Stimulated activated naive B cell treated with anti-CD40 and anti-IgM and Interleukin-4, amounts not matched to agents 10 μg/mL and 1 μg/mL and 100 μg/mL, for 72 hours (primary cell): Measurements from ENCODE around the gene UNG.

Experiments
- ATAC-seq, 2 donors: fragments of 150-1000 bp; cut with Tn5 transposase; replicated peaks; 2 replicates each; pipeline ENCODE4 v1.10.0; 2021; ENCODE audit warnings: moderate library complexity in 1 of 2
- DNase-seq: peaks from one replicate; pipeline ENCODE4 v3.0.0; 2021
- H3K27ac Mint-ChIP-seq: one replicate; pipeline ENCODE4 v1.8.0; 2022; ENCODE audit warnings: mild to moderate bottlenecking, mixed read lengths
- H3K27me3 Mint-ChIP-seq, 2 donors: one replicate each; pipeline ENCODE4 v1.8.0; 2022; ENCODE audit warnings: mixed read lengths in 2 of 2
- H3K36me3 Mint-ChIP-seq, 2 donors: one replicate each; pipeline ENCODE4 v1.8.0; 2022; ENCODE audit warnings: mixed read lengths in 2 of 2, mild to moderate bottlenecking in 1 of 2
- H3K4me1 Mint-ChIP-seq, 2 donors: one replicate each; pipeline ENCODE4 v1.8.0; 2022; ENCODE audit warnings: mixed read lengths in 2 of 2, mild to moderate bottlenecking in 1 of 2
- H3K4me3 Mint-ChIP-seq, 2 donors: one replicate each; pipeline ENCODE4 v1.8.0; 2022; ENCODE audit warnings: mild to moderate bottlenecking in 2 of 2, mixed read lengths in 2 of 2, moderate library complexity in 1 of 2
- H3K9me3 Mint-ChIP-seq, 2 donors: one replicate each; pipeline ENCODE4 v1.8.0; 2022; ENCODE audit warnings: mixed read lengths in 2 of 2, mild to moderate bottlenecking in 1 of 2

The UNG gene

GRCh38 chr12:109099431-109100020 lies 2.1 kb downstream of the UNG start:
- Mint-ChIP-seq H3K4me1 (peaks cover 7 to 33% of the 10 kb centered on the region in 2 donors), H3K27ac (no peak overlapping the region), H3K4me3 (no peak overlapping the region), H3K27me3 (no peaks in the 10 kb centered on the region), H3K9me3 (no peaks in the 10 kb centered on the region), H3K36me3 (peaks cover 13 to 20% of the 10 kb centered on the region in 2 donors)
- no peak for DNase-seq
- no peak for ATAC-seq

- no peak overlapping the region for H3K4me3 Mint-ChIP-seq
- peaks cover 19 to 28% of the 10 kb centered on the region in 2 donors for H3K36me3 Mint-ChIP-seq
- no peak for DNase-seq
- peaks cover 7 to 33% of the 10 kb centered on the region in 2 donors for H3K4me1 Mint-ChIP-seq
- H3K27me3 Mint-ChIP-seq = no peaks in the 10 kb centered on the region
- ATAC-seq = no peak
- no peak overlapping the region for H3K27ac Mint-ChIP-seq
- H3K9me3 Mint-ChIP-seq = no peaks in the 10 kb centered on the region
Measured at GRCh38 chr12:109100741-109101140, 3.3 kb downstream of the UNG start.

- H3K9me3 Mint-ChIP-seq = no peaks in the 10 kb centered on the region
- H3K27me3 Mint-ChIP-seq = no peaks in the 10 kb centered on the region
- peaks cover 24 to 31% of the 10 kb centered on the region in 2 donors for H3K36me3 Mint-ChIP-seq
- no peak overlapping the region for H3K27ac Mint-ChIP-seq
- peaks cover 7 to 30% of the 10 kb centered on the region in 2 donors for H3K4me1 Mint-ChIP-seq
- H3K4me3 Mint-ChIP-seq = no peak overlapping the region
- DNase-seq (no peak), ATAC-seq (no peak)
Measured at GRCh38 chr12:109102491-109102890, 5.1 kb downstream of the UNG start.

- H3K27ac Mint-ChIP-seq = no peak overlapping the region
- H3K9me3 Mint-ChIP-seq = no peaks in the 10 kb centered on the region
- no peak overlapping the region for H3K4me3 Mint-ChIP-seq
- no peak for ATAC-seq
- peaks cover 28 to 39% of the 10 kb centered on the region in 2 donors for H3K36me3 Mint-ChIP-seq
- no peak for DNase-seq
- no peaks in the 10 kb centered on the region for H3K27me3 Mint-ChIP-seq
- H3K4me1 Mint-ChIP-seq = peaks cover under 1 to 6% of the 10 kb centered on the region in 2 donors
Measured at GRCh38 chr12:109105176-109105575, 7.8 kb downstream of the UNG start.

GRCh38 chr12:109109746-109110350 lies 12.5 kb downstream of the UNG start:
- ATAC-seq = no peak
- no peak overlapping the region for H3K27ac Mint-ChIP-seq

GRCh38 chr12:109110988-109111495 lies 13.6 kb downstream of the UNG start:
- Mint-ChIP-seq H3K36me3 (peaks cover 7 to 15% of the 10 kb centered on the region in 2 donors), H3K4me1 (peaks cover 3 to 12% of the 10 kb centered on the region in 2 donors), H3K4me3 (peak overlapping the region; percentile 74 to 84), H3K27ac (peak overlapping the region; percentile 42), H3K9me3 (no peaks in the 10 kb centered on the region), H3K27me3 (no peaks in the 10 kb centered on the region)
- peak; percentile 18 for DNase-seq
- ATAC-seq = peak; percentile 84 to 86

More at GRCh38 chr12:109109746-109110350, 12.5 kb downstream of the UNG start:
- H3K9me3 Mint-ChIP-seq = no peaks in the 10 kb centered on the region
- no peak overlapping the region for H3K4me3 Mint-ChIP-seq
- no peak for DNase-seq
- H3K36me3 Mint-ChIP-seq = peaks cover 14 to 23% of the 10 kb centered on the region in 2 donors
- no peaks in the 10 kb centered on the region for H3K27me3 Mint-ChIP-seq
- peaks cover 0 to 12% of the 10 kb centered on the region in 2 donors for H3K4me1 Mint-ChIP-seq

GRCh38 chr12:109112720-109113465 lies 15.5 kb downstream of the UNG start:
- Mint-ChIP-seq H3K9me3 (no peaks in the 10 kb centered on the region), H3K27ac (no peak overlapping the region), H3K4me1 (peaks cover 3 to 12% of the 10 kb centered on the region in 2 donors), H3K27me3 (no peaks in the 10 kb centered on the region), H3K4me3 (no peak overlapping the region), H3K36me3 (peaks cover 4 to 10% of the 10 kb centered on the region in 2 donors)
- no peak for ATAC-seq
- DNase-seq = no peak

GRCh38 chr12:109113661-109114321 lies 16.4 kb downstream of the UNG start:
- H3K27me3 Mint-ChIP-seq = no peaks in the 10 kb centered on the region
- H3K4me1 Mint-ChIP-seq = peaks cover 3 to 12% of the 10 kb centered on the region in 2 donors
- no peak for DNase-seq
- H3K36me3 Mint-ChIP-seq = peaks cover 3 to 7% of the 10 kb centered on the region in 2 donors
- no peak overlapping the region for H3K4me3 Mint-ChIP-seq
- H3K9me3 Mint-ChIP-seq = no peaks in the 10 kb centered on the region
- H3K27ac Mint-ChIP-seq = no peak overlapping the region
- ATAC-seq = no peak

GRCh38 chr12:109114644-109115043 lies 17.2 kb downstream of the UNG start:
- Mint-ChIP-seq H3K27ac (no peak overlapping the region), H3K27me3 (no peaks in the 10 kb centered on the region), H3K4me3 (no peak overlapping the region), H3K36me3 (peaks cover 0 to 4% of the 10 kb centered on the region in 2 donors), H3K4me1 (peaks cover 3 to 12% of the 10 kb centered on the region in 2 donors), H3K9me3 (no peaks in the 10 kb centered on the region)
- DNase-seq (no peak), ATAC-seq (no peak)

GRCh38 chr12:109115404-109115757 lies 18.0 kb downstream of the UNG start:
- H3K4me1 Mint-ChIP-seq = peaks cover 3 to 12% of the 10 kb centered on the region in 2 donors
- DNase-seq = no peak
- no peaks in the 10 kb centered on the region for H3K9me3 Mint-ChIP-seq

GRCh38 chr12:109115758-109116610 lies 18.6 kb downstream of the UNG start, which contains the start of gene ACACB:
ACACB (plus strand) TSS chr12:109116587; CDS start chr12:109139406, 22,819 bp downstream.
- peaks cover 3 to 8% of the 10 kb centered on the region in 2 donors for H3K4me1 Mint-ChIP-seq
- no peak for ATAC-seq
- H3K36me3 Mint-ChIP-seq = no peaks in the 10 kb centered on the region
- no peaks in the 10 kb centered on the region for H3K27me3 Mint-ChIP-seq
- no peak for DNase-seq
- H3K9me3 Mint-ChIP-seq = no peaks in the 10 kb centered on the region
- H3K27ac Mint-ChIP-seq = no peak within 1 kb of the TSS
- H3K4me3 Mint-ChIP-seq = no peak within 1 kb of the TSS

More at GRCh38 chr12:109115404-109115757, 18.0 kb downstream of the UNG start:
- Mint-ChIP-seq H3K4me3 (no peak overlapping the region), H3K27me3 (no peaks in the 10 kb centered on the region), H3K36me3 (peaks cover 0 to 2% of the 10 kb centered on the region in 2 donors), H3K27ac (no peak overlapping the region)
- ATAC-seq = no peak

- Mint-ChIP-seq H3K9me3 (no peaks in the 10 kb centered on the region), H3K4me3 (no peak overlapping the region), H3K36me3 (no peaks in the 10 kb centered on the region), H3K27ac (no peak overlapping the region), H3K4me1 (peaks cover 3% of the 10 kb centered on the region in 2 donors), H3K27me3 (no peaks in the 10 kb centered on the region)
- no peak for DNase-seq
- ATAC-seq = no peak
Measured at GRCh38 chr12:109116611-109116949, 19.2 kb downstream of the UNG start.

GRCh38 chr12:109120095-109120494 lies 22.7 kb downstream of the UNG start:
- ATAC-seq (no peak), DNase-seq (no peak)
- no peak overlapping the region for H3K27ac Mint-ChIP-seq
- H3K36me3 Mint-ChIP-seq = no peaks in the 10 kb centered on the region
- no peak overlapping the region for H3K4me3 Mint-ChIP-seq
- no peaks in the 10 kb centered on the region for H3K9me3 Mint-ChIP-seq
- H3K27me3 Mint-ChIP-seq = no peaks in the 10 kb centered on the region
- peaks cover 0 to 3% of the 10 kb centered on the region in 2 donors for H3K4me1 Mint-ChIP-seq
